K562 (cell line): ENCODE data around the gene RNF144A. TPM values are rescaled to one million over a fixed set of nuclear protein-coding genes. Genes with fewer than 3 reads are reported as not detected.

Experiments used
- GATAD2A ChIP-seq: fragments of 450-650 bp; IDR thresholded peaks from 2 replicates; pipeline ENCODE4 v1.6.1; 2017
- HCFC1 ChIP-seq: IDR thresholded peaks from 2 replicates; pipeline ENCODE4 v1.6.1; 2012; ENCODE audit warnings: low read depth, low read length, improper control_type of control experiment
- IRF1 ChIP-seq: sonication (generic); formaldehyde crosslinking; IDR thresholded peaks from 2 replicates; pipeline ENCODE4 v1.8.0; 2022; ENCODE audit warnings: missing genetic modification reagents, mild to moderate bottlenecking, borderline replicate concordance
- MXD1 ChIP-seq: fragments of 250-450 bp; sonication (Bioruptor Pico); IDR thresholded peaks from 2 replicates; pipeline ENCODE4 v1.8.0; 2021; ENCODE audit warnings: borderline replicate concordance, mild to moderate bottlenecking, moderate library complexity; ENCODE audit not compliant: poor library complexity, severe bottlenecking
- PCBP1 ChIP-seq: fragments of 200-400 bp; formaldehyde crosslinking; IDR thresholded peaks from 2 replicates; pipeline ENCODE4 v1.6.1; 2018; ENCODE audit warnings: mild to moderate bottlenecking, low read depth, low read length; ENCODE audit not compliant: poor library complexity, severe bottlenecking
- RCOR1 ChIP-seq, 2 experiments: IDR thresholded peaks; 2 replicates each; pipeline ENCODE4 v1.6.1; 2012; ENCODE audit warnings: low read depth in 2 of 2, low read length in 2 of 2, borderline replicate concordance in 1 of 2, improper control_type of control experiment in 1 of 2
- RFX1 ChIP-seq: fragments of 450-650 bp; IDR thresholded peaks from 2 replicates; pipeline ENCODE4 v1.6.1; 2016; ENCODE audit warnings: mild to moderate bottlenecking, moderate library complexity
- SMARCE1 ChIP-seq: fragments of 450-650 bp; IDR thresholded peaks from 2 replicates; pipeline ENCODE4 v1.7.1; 2016; ENCODE audit warnings: mild to moderate bottlenecking
- ZBTB12 ChIP-seq: fragments of 250-450 bp; sonication (Bioruptor Pico); IDR thresholded peaks from 2 replicates; pipeline ENCODE4 v1.4.0; 2020
- ZNF197 ChIP-seq: fragments of 200-800 bp; sonication (Bioruptor generic); IDR thresholded peaks from 2 replicates; pipeline ENCODE4 v1.6.1; 2016; ENCODE audit warnings: low read depth, missing genetic modification characterization, missing compliant biosample characterization
- ZNF224 ChIP-seq: sonication (generic); formaldehyde crosslinking; IDR thresholded peaks from 2 replicates; pipeline ENCODE4 v1.8.0; 2022; ENCODE audit warnings: mild to moderate bottlenecking, missing genetic modification reagents
- ZNF280A ChIP-seq: fragments of 450-650 bp; IDR thresholded peaks from 2 replicates; pipeline ENCODE4 v1.6.1; 2018; ENCODE audit warnings: mild to moderate bottlenecking, low read depth; ENCODE audit not compliant: partially characterized antibody
- ZNF347 ChIP-seq: fragments of 450-650 bp; formaldehyde crosslinking; IDR thresholded peaks from 2 replicates; pipeline ENCODE4 v1.4.0; 2020; ENCODE audit warnings: low read depth, mild to moderate bottlenecking, moderate library complexity
- ZNF354B ChIP-seq: fragments of 250-450 bp; sonication (Bioruptor Pico); IDR thresholded peaks from 2 replicates; pipeline ENCODE4 v1.4.0; 2020
- ZNF407 ChIP-seq: fragments of 450-650 bp; IDR thresholded peaks from 2 replicates; pipeline ENCODE4 v1.6.1; 2016; ENCODE audit warnings: low read depth
- ZNF436 ChIP-seq: fragments of 250-450, 450-650 bp; sonication (Bioruptor Pico); formaldehyde crosslinking; IDR thresholded peaks from 2 replicates; pipeline ENCODE4 v1.7.0; 2020; ENCODE audit warnings: mild to moderate bottlenecking
- polyA plus RNA-seq, 8 experiments: library from polyadenylated mRNA; depleted of rRNA in 4 of 8; stranded (reverse) in 5 of 8; unstranded in 3 of 8; fragments of >200 nt; fragmentation: Nextera tagmentation in 2 of 8; fragmentation: Illumina TruSeq in 1 of 8; extraction: Ambion mirVana in 2 of 8; extraction: Trizol in 1 of 8; gene quantifications; 2 replicates each; pipeline versions ENCODE4 v1.2.1 to v1.2.3, GENCODE V29; 2011 to 2014; ENCODE audit warnings: inconsistent platforms in 1 of 8, missing spikeins in 1 of 8
- total RNA-seq, 7 experiments: library from RNA; depleted of rRNA in 6 of 7; stranded (reverse); fragments of >200 nt in 6 of 7; fragmentation: Illumina TruSeq in 2 of 7; extraction: Trizol in 2 of 7; gene quantifications; 2 replicates each; pipeline versions ENCODE4 v1.2.1 to v1.2.3, GENCODE V29; 2011 to 2021; ENCODE audit warnings: low replicate concordance in 1 of 7

RNF144A gene
- total and polyA plus RNA-seq, 9 of the 15 experiments (the other 6 are each of a cell fraction or from before 2014, with no cell fraction given), result 0.96 to 11.3 (median 6.2) TPM

- TF ChIP-seq IRF1 (CRISPR knock-in tag), result no peak
- no peak for TF ChIP-seq ZNF224
- TF ChIP-seq ZNF347, result no peak
- peak; percentile 47; the same call in 1 of the 2 replicates for TF ChIP-seq ZNF354B (CRISPR knock-in tag)
- no peak for TF ChIP-seq PCBP1
- TF ChIP-seq ZNF197, result peak; percentile 94
- TF ChIP-seq ZNF407, result no peak
- no peak for TF ChIP-seq ZNF436 (CRISPR knock-in tag)
- no peak for TF ChIP-seq ZNF280A
- peak; percentile 71 for TF ChIP-seq ZBTB12 (CRISPR knock-in tag)
- TF ChIP-seq MXD1, result no peak
- peak; percentile 99 to 100 for TF ChIP-seq RCOR1 (IDR thresholded peaks at IDR 0.05; ENCODE audit: borderline replicate concordance in 1 of 2, low read depth in 2 of 2, low read length in 2 of 2)
- TF ChIP-seq SMARCE1, result peak; percentile 98
- no peak for TF ChIP-seq RFX1
- 0 out of 2 replicates have a peak, but pooled peaks have one; percentile 5 for TF ChIP-seq HCFC1
- peak; percentile 80 for TF ChIP-seq GATAD2A
Observed at GRCh38 chr2:6893876-6894482, 23.2 kb upstream of the RNF144A start (continued).
